ENCODE results near the gene CREBRF. TPM values are rescaled to one million over a fixed set of nuclear protein-coding genes. Genes with fewer than 3 reads are reported as not detected.
"Not testable (repeated sequence)": the region's sequence is repeated elsewhere in the genome, so short reads cannot be mapped to it uniquely, and the experiment has no call there.

The CREBRF gene
- total and polyA plus RNA-seq, 2 of the 4 experiments (the other 2 are of a cell fraction), result 3.2 to 16.1 TPM

GRCh38 chr5:173076471-173076870 lies 20.3 kb downstream of the CREBRF start:
- DNase-seq; H4K20me1 ChIP-seq (ENCODE audit: insufficient read depth, low read length); H2AFZ ChIP-seq (replicated peaks; ENCODE audit: low read length, poor library complexity); H3K56ac ChIP-seq (ENCODE audit: extremely low read depth, insufficient read depth, low read length); H4K91ac ChIP-seq (ENCODE audit: insufficient read depth, low read depth, low read length); H3K27ac ChIP-seq (ENCODE audit: insufficient read depth, low read length); CTCF ChIA-PET; H2BK120ac ChIP-seq (ENCODE audit: low read depth, low read length); H3K23ac ChIP-seq (ENCODE audit: low read depth, low read length); H2BK20ac ChIP-seq (ENCODE audit: low read depth, low read length); BruUV-seq (replicated peaks); H2AK9ac ChIP-seq (replicated peaks; ENCODE audit: low read depth, low read length, poor library complexity); dilution Hi-C loops (cut with HindIII; ENCODE audit: low sequenced_read_pairs, unreplicated experiment); H4K5ac ChIP-seq (ENCODE audit: low read depth, low read length); H2BK15ac ChIP-seq (ENCODE audit: low read depth, low read length); POLR2A ChIA-PET (ENCODE audit: unreplicated experiment); H3K18ac ChIP-seq (ENCODE audit: low read depth, low read length); H3K14ac ChIP-seq (replicated peaks; ENCODE audit: low read depth, low read length); H3K4me3 ChIP-seq (ENCODE audit: insufficient read depth, low read depth, low read length); H3K4me2 ChIP-seq (ENCODE audit: low read depth, low read length); H3K9ac ChIP-seq (ENCODE audit: low read depth, low read length); H4K8ac ChIP-seq (ENCODE audit: low read depth in 2 of 2, low read length in 2 of 2); intact Hi-C loops (cut with micrococcal nuclease); H3K9me1 ChIP-seq (ENCODE audit: insufficient read depth, low read length); H3K27me3 ChIP-seq (ENCODE audit: control insufficient read depth, insufficient read depth, low read length); H2AK5ac ChIP-seq (ENCODE audit: low read depth, low read length); H3K9me3 ChIP-seq (ENCODE audit: control insufficient read depth, insufficient read depth, low read length); in situ Hi-C loops (cut with MboI; ENCODE audit: low sequenced_read_pairs); ATAC-seq (ENCODE audit: low read depth); H3K36me3 ChIP-seq (ENCODE audit: control insufficient read depth, insufficient read depth, low read length); H3K4me1 ChIP-seq (ENCODE audit: control insufficient read depth, insufficient read depth, low read length); H2BK5ac ChIP-seq (ENCODE audit: low read depth, low read length, poor library complexity, severe bottlenecking); H3K4ac ChIP-seq (ENCODE audit: low read depth, low read length): not testable (repeated sequence)
- 83% methylated on average over 1 of the region's 4 CpGs; no CpG with 5 or more reads in 1 of the 2 experiments for WGBS, 2 experiments (ENCODE audit: extremely low coverage in 2 of 2, insufficient read length in 1 of 2)
- peaks cover 5 to 36% of the 10 kb centered on the region in 2 experiments; a peak in 2 of 4 replicates for H3K79me1 ChIP-seq (ENCODE audit: low read depth in 1 of 2, low read length in 2 of 2)

Measured in IMR-90 (cell line).